B cell (primary cell): Measurements from ENCODE around the gene PRKAG2. TPM values are rescaled to one million over a fixed set of nuclear protein-coding genes. Genes with fewer than 3 reads are reported as not detected.

Experiments used
- ATAC-seq: fragments of 200-7000 bp; cut with Tn5 transposase; one replicate; pipeline ENCODE4 v1.10.0; 2021; ENCODE audit warnings: low read depth, mild to moderate bottlenecking, moderate number of reproducible peaks, moderate library complexity
- CTCF ChIA-PET: fragments of 350-600 bp; sonication (Branson Sonifier 250); formaldehyde crosslinking; loops from one replicate; lab custom pipeline; 2021; ENCODE audit warnings: antibody characterized with exemption, inconsistent platforms; lab: Charles Lee
- POLR2A ChIA-PET: fragments of 350-600 bp; sonication (Branson Sonifier 250); formaldehyde crosslinking; loops from one replicate; lab custom pipeline; 2021; ENCODE audit warnings: antibody characterized with exemption; lab: Charles Lee
- DNase-seq: peaks from one replicate; pipeline ENCODE4 v3.0.0; 2013
- H2AFZ ChIP-seq: 2 replicates; pipeline ENCODE4 v1.6.1; 2012; ENCODE audit warnings: mild to moderate bottlenecking, low read depth, low read length; ENCODE audit not compliant: insufficient read depth, poor library complexity, severe bottlenecking
- H3K27ac ChIP-seq, 2 donors: 1 replicate in 1 of 2; 2 replicates in 1 of 2; pipeline ENCODE4 v1.5.1; 2012 to 2013; ENCODE audit warnings: low read length in 2 of 2, mild to moderate bottlenecking in 2 of 2, moderate library complexity in 1 of 2
- H3K27me3 ChIP-seq, 4 experiments: fragments of 200-600 bp in 1 of 4; sonication (generic) in 1 of 4; replicated peaks in 1 of 4; 1 replicate in 2 of 4; 2 replicates in 2 of 4; pipeline versions ENCODE4 v1.6.1 to v1.7.0; 2013 to 2016; ENCODE audit warnings: low read length in 3 of 4, mild to moderate bottlenecking in 2 of 4, mixed read lengths in 1 of 4, moderate library complexity in 1 of 4; ENCODE audit not compliant: insufficient read depth in 4 of 4, control insufficient read depth in 3 of 4; ENCODE audit errors: control extremely low read depth in 1 of 4
- H3K36me3 ChIP-seq, 2 experiments: replicated peaks in 1 of 2; 1 replicate in 1 of 2; 2 replicates in 1 of 2; pipeline versions ENCODE4 v1.6.1 to v1.7.1; 2013; ENCODE audit warnings: low read length in 1 of 2; ENCODE audit not compliant: insufficient read depth in 2 of 2, control insufficient read depth in 1 of 2; ENCODE audit errors: control extremely low read depth in 1 of 2, extremely low read depth in 1 of 2
- H3K4me1 ChIP-seq, 2 donors: fragments of 200-600 bp in 1 of 2; sonication (generic) in 1 of 2; 1 replicate in 1 of 2; 2 replicates in 1 of 2; pipeline versions ENCODE4 v1.5.1 to v1.6.1; 2013 to 2017; ENCODE audit warnings: low read length in 2 of 2; ENCODE audit not compliant: control insufficient read depth in 2 of 2, insufficient read depth in 2 of 2
- H3K4me2 ChIP-seq: replicated peaks from 2 replicates; pipeline ENCODE3; 2012; ENCODE audit warnings: mild to moderate bottlenecking, low read depth, low read length; ENCODE audit not compliant: poor library complexity, severe bottlenecking
- H3K4me3 ChIP-seq, 5 experiments: fragments of 200-600 bp in 1 of 5; sonication (generic) in 1 of 5; 1 replicate in 3 of 5; 2 replicates in 2 of 5; pipeline versions ENCODE4 v1.5.1 to v1.7.0; 2011 to 2016; ENCODE audit warnings: low read length in 4 of 5, mild to moderate bottlenecking in 4 of 5, low read depth in 2 of 5, control low read depth in 1 of 5, moderate library complexity in 1 of 5; ENCODE audit not compliant: insufficient read depth in 1 of 5; ENCODE audit errors: control extremely low read depth in 1 of 5, extremely low read depth in 1 of 5
- H3K79me2 ChIP-seq: fragments of 200-600 bp; sonication (generic); one replicate; pipeline ENCODE4 v1.6.0; 2016; ENCODE audit warnings: low read length; ENCODE audit not compliant: control insufficient read depth, insufficient read depth
- H3K9ac ChIP-seq: fragments of 200-600 bp; sonication (generic); 2 replicates; pipeline ENCODE4 v1.6.1; 2017; ENCODE audit warnings: mild to moderate bottlenecking, low read length, moderate library complexity
- H3K9me3 ChIP-seq, 3 donors: one replicate each; pipeline versions ENCODE4 v1.6.1 to v1.7.1; 2013; ENCODE audit warnings: low read length in 2 of 3; ENCODE audit not compliant: control insufficient read depth in 2 of 3, insufficient read depth in 1 of 3; ENCODE audit errors: control extremely low read depth in 1 of 3
- H4K20me1 ChIP-seq: 2 replicates; pipeline ENCODE4 v1.6.0; 2012; ENCODE audit warnings: mild to moderate bottlenecking, low read length; ENCODE audit not compliant: insufficient read depth, control insufficient read depth, poor library complexity, severe bottlenecking
- H3K27ac Mint-ChIP-seq: one replicate; pipeline ENCODE4 v1.8.0; 2021; ENCODE audit warnings: mixed read lengths
- H3K27me3 Mint-ChIP-seq: one replicate; pipeline ENCODE4 v1.8.0; 2021; ENCODE audit warnings: mixed read lengths
- H3K4me1 Mint-ChIP-seq: one replicate; pipeline ENCODE4 v1.8.0; 2021; ENCODE audit warnings: mixed read lengths
- H3K4me3 Mint-ChIP-seq: one replicate; pipeline ENCODE4 v1.8.0; 2021; ENCODE audit warnings: mixed read lengths
- H3K9me3 Mint-ChIP-seq: one replicate; pipeline ENCODE4 v1.8.0; 2022; ENCODE audit warnings: mixed read lengths; ENCODE audit not compliant: insufficient read depth
- CTCF ChIP-seq: fragments of 200-600 bp; IDR thresholded peaks from one replicate; pipeline ENCODE4 v1.8.0; 2022; ENCODE audit warnings: antibody characterized with exemption, mild to moderate bottlenecking
- EZH2 ChIP-seq: IDR thresholded peaks from 2 replicates; pipeline ENCODE4 v1.6.1; 2012; ENCODE audit warnings: borderline replicate concordance, low read depth, mild to moderate bottlenecking, moderate library complexity, low read length; ENCODE audit not compliant: insufficient read depth, poor library complexity, severe bottlenecking
- WGBS: methylation state at CpG from one replicate; pipeline ENCODE4 v1.1.5; 2013; ENCODE audit warnings: missing lambda C conversion rate; ENCODE audit not compliant: insufficient coverage; 5-methylcytosine and 5-hydroxymethylcytosine counted together
- intact Hi-C: fragments of 100-400 bp; cut with micrococcal nuclease; formaldehyde crosslinking; loops from one replicate; pipeline ENCODE4 v1.10.0; 2022
- polyA plus RNA-seq: library from polyadenylated mRNA; depleted of rRNA; stranded (reverse); fragments of >200 nt; gene quantifications from 2 replicates; pipeline ENCODE4 v1.2.3, GENCODE V29; 2012
- total RNA-seq, 2 donors: library from RNA; stranded (reverse); fragments of 120-200 nt in 1 of 2; gene quantifications; 1 replicate in 1 of 2; 2 replicates in 1 of 2; pipeline versions ENCODE4 v1.2.3 to v1.2.4, GENCODE V29; 2013 to 2022

Gene PRKAG2
- total and polyA plus RNA-seq, 2 donors (not counting 1 experiment from before 2014, with no cell fraction given) = 22.1 to 56.3 TPM

- Histone ChIP-seq H3K4me3 (no peak overlapping the region), H2AFZ (no peak overlapping the region), H3K4me2 (no peak overlapping the region), H3K27ac (no peak overlapping the region), H3K9ac (no peak overlapping the region), H3K27me3 (no peaks in the 10 kb centered on the region), H3K36me3 (no peaks in the 10 kb centered on the region), H3K4me1 (no peaks in the 10 kb centered on the region), H3K9me3 (no peaks in the 10 kb centered on the region), H3K79me2 (peaks cover 23% of the 10 kb centered on the region), H4K20me1 (peaks cover 66% of the 10 kb centered on the region)
- no peak for TF ChIP-seq EZH2
- no peak for TF ChIP-seq CTCF
- intact Hi-C loops = no loop called here
- H3K27ac Mint-ChIP-seq = no peak overlapping the region
- no peak for ATAC-seq
- H3K4me1 Mint-ChIP-seq = peaks cover 15% of the 10 kb centered on the region
- DNase-seq = no peak
- POLR2A ChIA-PET = no interaction called here
- H3K27me3 Mint-ChIP-seq = no peaks in the 10 kb centered on the region
- 98% methylated on average over 17 of the region's 17 CpGs for WGBS
- H3K4me3 Mint-ChIP-seq = no peak overlapping the region
- CTCF ChIA-PET = no interaction called here
- no peaks in the 10 kb centered on the region for H3K9me3 Mint-ChIP-seq
Observed at GRCh38 chr7:151810441-151811232, 66.3 kb downstream of the PRKAG2 start.

GRCh38 chr7:151809864-151810170 lies 67.1 kb downstream of the PRKAG2 start:
- Mint-ChIP-seq H3K4me3 (no peak overlapping the region), H3K9me3 (no peaks in the 10 kb centered on the region), H3K4me1 (peaks cover 16% of the 10 kb centered on the region), H3K27ac (no peak overlapping the region), H3K27me3 (no peaks in the 10 kb centered on the region)
- Histone ChIP-seq H4K20me1 (peaks cover 64% of the 10 kb centered on the region), H3K36me3 (no peaks in the 10 kb centered on the region), H3K27ac (no peak overlapping the region), H3K9ac (no peak overlapping the region), H3K79me2 (peaks cover 18% of the 10 kb centered on the region), H3K4me2 (no peak overlapping the region), H3K27me3 (no peaks in the 10 kb centered on the region), H3K4me3 (no peak overlapping the region), H3K4me1 (no peaks in the 10 kb centered on the region), H3K9me3 (no peaks in the 10 kb centered on the region), H2AFZ (no peak overlapping the region)
- POLR2A ChIA-PET = no interaction called here
- TF ChIP-seq EZH2 = no peak
- no peak for TF ChIP-seq CTCF
- 84% methylated on average over 5 of the region's 5 CpGs for WGBS
- DNase-seq (no peak), ATAC-seq (no peak)
- intact Hi-C loops = no loop called here
- CTCF ChIA-PET = interaction anchor here (1.1 kb wide), 1 partner anchor 26 kb away, joined by 3 read pairs; no protein-coding TSS in a partner anchor
